HL-60 (cell line): ENCODE measurements around the gene PROM2.
A peak's percentile ranks its signal among the peaks of the same experiment; 100 is the strongest.

Experiments used
- CTCF ChIP-seq: IDR thresholded peaks from one replicate; pipeline ENCODE4 v1.5.1; 2011; ENCODE audit warnings: low read length, control low read depth, inconsistent platforms; ENCODE audit not compliant: insufficient read depth
- POLR2AphosphoS5 ChIP-seq: IDR thresholded peaks from 2 replicates; pipeline ENCODE4 v1.6.1; 2012; ENCODE audit warnings: low read depth

GRCh38 chr2:95260028-95261023, 13.9 kb upstream of the PROM2 start:
- TF ChIP-seq CTCF (no peak), POLR2AphosphoS5 (peak; percentile 49; the same call in 1 of the 2 replicates)
